ENCODE results near the gene CAMTA1. TPM values are rescaled to one million over a fixed set of nuclear protein-coding genes. Genes with fewer than 3 reads are reported as not detected.

The CAMTA1 gene
- total and polyA plus RNA-seq, 9 of the 15 experiments (the other 6 are each of a cell fraction or from before 2014, with no cell fraction given): 43.9 to 161 (median 65.9) TPM

DNA sequence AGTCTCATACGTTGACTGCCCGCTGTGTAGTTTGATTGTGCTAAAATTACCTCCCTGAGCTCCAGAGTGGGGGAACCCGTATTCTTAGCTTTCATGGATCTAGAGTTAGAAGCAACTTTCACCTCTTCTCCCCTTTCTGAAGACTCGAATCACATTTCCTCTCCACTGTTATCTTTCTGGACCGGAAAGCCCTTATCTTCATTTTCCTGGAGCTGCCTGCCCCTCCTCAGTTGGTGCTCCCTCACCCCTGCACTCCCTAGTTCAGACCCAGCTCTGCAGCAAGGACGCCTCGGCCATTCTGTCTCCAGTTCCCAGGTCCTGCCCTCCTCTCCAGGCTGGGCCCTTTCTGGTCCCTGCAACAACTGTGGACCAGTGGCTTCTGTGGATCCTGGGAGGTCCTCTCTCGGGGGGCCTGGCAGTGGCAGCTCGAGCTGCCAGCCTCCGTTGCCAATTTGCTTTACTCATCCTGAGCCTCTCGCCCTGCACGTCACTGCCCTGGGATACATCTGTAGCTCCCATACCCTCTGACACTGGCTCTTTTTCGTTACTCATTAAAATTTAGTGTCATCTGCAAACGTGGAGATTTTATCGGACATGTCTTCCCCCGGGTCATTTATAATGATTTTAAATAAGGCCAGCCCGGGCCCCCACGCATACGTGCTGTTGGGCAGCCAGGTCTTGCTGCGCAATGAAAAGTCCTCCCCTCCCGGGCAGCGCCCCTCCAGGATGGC is 844.4 kb downstream of the CAMTA1 start (continued):
- TF ChIP-seq BHLHE40 (IDR thresholded peaks at IDR 0.05; ENCODE audit: low read length) (no peak), MAFF (IDR thresholded peaks at IDR 0.05; ENCODE audit: low read length) (no peak), ZNF134 (CRISPR knock-in tag; conservative IDR thresholded peaks at IDR 0.05) (no peak), HNRNPUL1 (IDR thresholded peaks at IDR 0.05; ENCODE audit: low read length) (no peak), ZBTB40 (IDR thresholded peaks at IDR 0.05) (no peak), ZBTB40 (CRISPR knock-in tag; IDR thresholded peaks at IDR 0.05) (no peak), NFATC3 (IDR thresholded peaks at IDR 0.05) (no peak), CSDE1 (IDR thresholded peaks at IDR 0.05) (no peak), MNT (conservative IDR thresholded peaks at IDR 0.05) (no peak), SMARCA5 (IDR thresholded peaks at IDR 0.05) (no peak), SOX6 (IDR thresholded peaks at IDR 0.05) (no peak), ZNF717 (CRISPR knock-in tag; IDR thresholded peaks at IDR 0.05) (no peak)
- TF ChIP-seq, protein P1, sequence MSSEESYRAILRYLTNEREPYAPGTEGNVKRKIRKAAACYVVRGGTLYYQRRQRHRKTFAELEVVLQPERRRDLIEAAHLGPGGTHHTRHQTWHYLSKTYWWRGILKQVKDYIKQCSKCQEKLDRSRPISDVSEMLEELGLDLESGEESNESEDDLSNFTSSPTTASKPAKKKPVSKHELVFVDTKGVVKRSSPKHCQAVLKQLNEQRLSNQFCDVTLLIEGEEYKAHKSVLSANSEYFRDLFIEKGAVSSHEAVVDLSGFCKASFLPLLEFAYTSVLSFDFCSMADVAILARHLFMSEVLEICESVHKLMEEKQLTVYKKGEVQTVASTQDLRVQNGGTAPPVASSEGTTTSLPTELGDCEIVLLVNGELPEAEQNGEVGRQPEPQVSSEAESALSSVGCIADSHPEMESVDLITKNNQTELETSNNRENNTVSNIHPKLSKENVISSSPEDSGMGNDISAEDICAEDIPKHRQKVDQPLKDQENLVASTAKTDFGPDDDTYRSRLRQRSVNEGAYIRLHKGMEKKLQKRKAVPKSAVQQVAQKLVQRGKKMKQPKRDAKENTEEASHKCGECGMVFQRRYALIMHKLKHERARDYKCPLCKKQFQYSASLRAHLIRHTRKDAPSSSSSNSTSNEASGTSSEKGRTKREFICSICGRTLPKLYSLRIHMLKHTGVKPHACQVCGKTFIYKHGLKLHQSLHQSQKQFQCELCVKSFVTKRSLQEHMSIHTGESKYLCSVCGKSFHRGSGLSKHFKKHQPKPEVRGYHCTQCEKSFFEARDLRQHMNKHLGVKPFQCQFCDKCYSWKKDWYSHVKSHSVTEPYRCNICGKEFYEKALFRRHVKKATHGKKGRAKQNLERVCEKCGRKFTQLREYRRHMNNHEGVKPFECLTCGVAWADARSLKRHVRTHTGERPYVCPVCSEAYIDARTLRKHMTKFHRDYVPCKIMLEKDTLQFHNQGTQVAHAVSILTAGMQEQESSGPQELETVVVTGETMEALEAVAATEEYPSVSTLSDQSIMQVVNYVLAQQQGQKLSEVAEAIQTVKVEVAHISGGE (CRISPR knock-in tag; IDR thresholded peaks at IDR 0.05): no peak
